Natural killer cell (primary cell): ENCODE data around the gene PLPP4. TPM values are rescaled to one million over a fixed set of nuclear protein-coding genes. Genes with fewer than 3 reads are reported as not detected.

ENCODE experiments used
- ATAC-seq, 3 donors: fragments of 150-1000 bp in 2 of 3; fragments of 200-7000 bp in 1 of 3; cut with Tn5 transposase; 1 replicate in 1 of 3; 2 replicates in 2 of 3; pipeline ENCODE4 v1.10.0; 2021; ENCODE audit warnings: mild to moderate bottlenecking in 2 of 3, moderate library complexity in 2 of 3
- DNase-seq, 2 donors: peaks; one replicate each; pipeline versions ENCODE4 v3.0.0 to v3.0.0-alpha.2; 2013 to 2021; ENCODE audit warnings: mixed read lengths in 1 of 2
- H3K27ac ChIP-seq: one replicate; pipeline ENCODE4 v1.5.1; 2013; ENCODE audit warnings: mild to moderate bottlenecking, low read length
- H3K27me3 ChIP-seq: one replicate; pipeline ENCODE4 v1.6.1; 2013; ENCODE audit warnings: low read length; ENCODE audit not compliant: control insufficient read depth, insufficient read depth
- H3K36me3 ChIP-seq: one replicate; pipeline ENCODE4 v1.6.1; 2013; ENCODE audit warnings: low read length; ENCODE audit not compliant: control insufficient read depth, insufficient read depth
- H3K4me1 ChIP-seq: one replicate; pipeline ENCODE4 v1.6.1; 2013; ENCODE audit warnings: low read length; ENCODE audit not compliant: control insufficient read depth, insufficient read depth
- H3K4me3 ChIP-seq: one replicate; pipeline ENCODE4 v1.5.1; 2013; ENCODE audit warnings: low read length
- H3K9me3 ChIP-seq: one replicate; pipeline ENCODE4 v1.6.1; 2013; ENCODE audit warnings: low read length; ENCODE audit not compliant: control insufficient read depth, insufficient read depth
- H3K27ac Mint-ChIP-seq, 2 donors: one replicate each; pipeline ENCODE4 v1.8.0; 2022; ENCODE audit warnings: mild to moderate bottlenecking in 2 of 2, mixed read lengths in 2 of 2, moderate library complexity in 1 of 2
- H3K27me3 Mint-ChIP-seq, 2 donors: one replicate each; pipeline ENCODE4 v1.8.0; 2022; ENCODE audit warnings: low read depth in 2 of 2, mixed read lengths in 2 of 2
- H3K36me3 Mint-ChIP-seq: one replicate; pipeline ENCODE4 v1.8.0; 2022; ENCODE audit warnings: mixed read lengths
- H3K4me1 Mint-ChIP-seq, 2 donors: one replicate each; pipeline ENCODE4 v1.8.0; 2022; ENCODE audit warnings: mixed read lengths in 2 of 2
- H3K4me3 Mint-ChIP-seq: one replicate; pipeline ENCODE4 v1.8.0; 2022; ENCODE audit warnings: mild to moderate bottlenecking, moderate library complexity, mixed read lengths
- H3K9me3 Mint-ChIP-seq, 2 donors: one replicate each; pipeline ENCODE4 v1.8.0; 2022; ENCODE audit warnings: mixed read lengths in 2 of 2
- CTCF ChIP-seq: fragments of 200-600 bp; IDR thresholded peaks from one replicate; pipeline ENCODE4 v1.8.0; 2022; ENCODE audit warnings: antibody characterized with exemption
- WGBS: methylation state at CpG from one replicate; pipeline ENCODE4 v1.1.7; 2013; ENCODE audit warnings: missing lambda C conversion rate; ENCODE audit not compliant: insufficient coverage; 5-methylcytosine and 5-hydroxymethylcytosine counted together
- intact Hi-C: fragments of 100-400 bp; cut with micrococcal nuclease; formaldehyde crosslinking; loops from one replicate; pipeline ENCODE4 v1.14.2; 2022
- total RNA-seq, 4 donors: library from RNA; stranded (reverse); fragments of 120-200 nt in 1 of 4; gene quantifications; one replicate each; pipeline versions ENCODE4 v1.2.3 to v1.2.4, GENCODE V29; 2013 to 2022

The PLPP4 gene
- total RNA-seq: not detected
- total RNA-seq (2013): not detected

- no peaks in the 10 kb centered on the region for H3K9me3 ChIP-seq
- no peaks in the 10 kb centered on the region for H3K36me3 ChIP-seq
- DNase-seq: no peak
- H3K4me3 ChIP-seq: no peak within 1 kb of the TSS
- peaks cover 8% of the 10 kb centered on the region for H3K4me1 ChIP-seq
- Mint-ChIP-seq H3K27me3 (peaks cover 40 to 82% of the 10 kb centered on the region in 2 donors), H3K36me3 (no peaks in the 10 kb centered on the region), H3K9me3 (no peaks in the 10 kb centered on the region), H3K27ac (no peak within 1 kb of the TSS), H3K4me1 (peaks cover 0 to 5% of the 10 kb centered on the region in 2 donors), H3K4me3 (peak within 1 kb of the TSS; percentile 84)
- TF ChIP-seq CTCF: no peak
- H3K27ac ChIP-seq: no peak within 1 kb of the TSS
- intact Hi-C loops: no loop called here
- H3K27me3 ChIP-seq: peaks cover 18% of the 10 kb centered on the region
- WGBS: under 1% methylated on average over 92 of the region's 92 CpGs
- ATAC-seq: peak; percentile 60 to 90 (median 76)
These were observed at the start of gene PLPP4 for GRCh38 chr10:120456626-120457430. PLPP4 (plus strand) TSS chr10:120457227; CDS start chr10:120457306, 79 bp downstream.

- Mint-ChIP-seq H3K27ac (no peak overlapping the region), H3K36me3 (no peaks in the 10 kb centered on the region), H3K9me3 (no peaks in the 10 kb centered on the region), H3K4me1 (no peaks in the 10 kb centered on the region), H3K4me3 (no peak overlapping the region), H3K27me3 (peaks cover 15 to 19% of the 10 kb centered on the region in 2 donors)
- WGBS: 77% methylated on average over 3 of the region's 4 CpGs
- DNase-seq: no peak
- ATAC-seq: no peak
- H3K27ac ChIP-seq: no peak overlapping the region
- no peak overlapping the region for H3K4me3 ChIP-seq
- no peaks in the 10 kb centered on the region for H3K36me3 ChIP-seq
- intact Hi-C loops: no loop called here
- no peaks in the 10 kb centered on the region for H3K9me3 ChIP-seq
- no peaks in the 10 kb centered on the region for H3K4me1 ChIP-seq
- TF ChIP-seq CTCF: no peak
- no peaks in the 10 kb centered on the region for H3K27me3 ChIP-seq
These were observed 47.2 kb upstream of the PLPP4 start for GRCh38 chr10:120409816-120410215.

GRCh38 chr10:120414946-120415345 lies 42.1 kb upstream of the PLPP4 start:
- 73% methylated on average over 3 of the region's 3 CpGs for WGBS
- Histone ChIP-seq H3K4me1 (no peaks in the 10 kb centered on the region), H3K9me3 (no peaks in the 10 kb centered on the region), H3K27me3 (no peaks in the 10 kb centered on the region), H3K36me3 (no peaks in the 10 kb centered on the region), H3K27ac (no peak overlapping the region), H3K4me3 (no peak overlapping the region)
- no peak overlapping the region for H3K4me3 Mint-ChIP-seq
- intact Hi-C loops: no loop called here
- TF ChIP-seq CTCF: no peak
- no peaks in the 10 kb centered on the region for H3K36me3 Mint-ChIP-seq
- H3K27ac Mint-ChIP-seq: no peak overlapping the region
- H3K4me1 Mint-ChIP-seq: no peaks in the 10 kb centered on the region
- H3K27me3 Mint-ChIP-seq: peaks cover 14% of the 10 kb centered on the region in 2 donors
- DNase-seq (no peak), ATAC-seq (no peak)
- no peaks in the 10 kb centered on the region for H3K9me3 Mint-ChIP-seq
